Measurements from ENCODE around the gene GDI1.
"Not testable (repeated sequence)": the region's sequence is repeated elsewhere in the genome, so short reads cannot be mapped to it uniquely, and the experiment has no call there.

GDI1 gene

DNA sequence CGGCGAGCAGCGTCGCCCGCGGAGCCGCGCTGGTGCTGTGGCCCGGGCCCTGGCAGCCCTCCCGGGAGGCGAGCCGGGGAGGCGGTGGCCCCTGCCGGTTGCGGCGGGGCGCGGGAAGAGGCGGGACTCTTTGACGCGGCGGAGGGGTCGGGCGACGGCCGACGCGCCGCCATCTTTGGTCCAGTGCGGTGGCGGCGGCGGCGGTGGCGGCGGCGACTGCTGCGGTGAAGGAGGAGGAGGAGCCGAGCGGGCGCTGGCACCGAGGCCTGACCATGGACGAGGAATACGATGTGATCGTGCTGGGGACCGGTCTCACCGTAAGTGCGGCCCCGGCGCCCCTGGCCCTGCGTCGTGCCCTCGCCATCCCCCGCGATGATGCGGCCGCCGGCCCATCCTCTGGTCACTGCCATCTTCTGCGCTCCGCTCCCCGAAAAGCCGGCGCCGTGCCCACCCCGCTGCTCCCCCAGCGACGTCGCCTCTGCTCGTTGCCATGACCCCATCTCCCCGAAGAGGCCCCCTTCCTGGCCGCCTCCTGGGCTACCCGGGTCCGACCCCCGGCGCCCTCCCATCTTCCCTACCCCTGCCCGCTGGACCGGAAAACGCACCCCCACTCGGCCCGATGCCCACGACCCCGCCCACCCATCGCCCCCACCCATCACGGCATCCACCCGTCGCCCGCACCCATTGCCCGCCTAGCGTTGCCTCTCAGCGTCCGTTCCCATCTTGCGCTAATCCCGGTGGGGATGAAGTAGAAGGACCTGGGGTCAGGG, at the start of gene GDI1:
Gene GDI1, plus strand, starts transcription at position 172 of the 770 bp plus-strand sequence. Its CDS starts 101 bp downstream, at position 273.
- in situ Hi-C loops (cut with MboI; ENCODE audit: low pct_unique_long_range_greater_than_20kb, low sequenced_read_pairs): no loop called here
- no peak for DNase-seq

DNA sequence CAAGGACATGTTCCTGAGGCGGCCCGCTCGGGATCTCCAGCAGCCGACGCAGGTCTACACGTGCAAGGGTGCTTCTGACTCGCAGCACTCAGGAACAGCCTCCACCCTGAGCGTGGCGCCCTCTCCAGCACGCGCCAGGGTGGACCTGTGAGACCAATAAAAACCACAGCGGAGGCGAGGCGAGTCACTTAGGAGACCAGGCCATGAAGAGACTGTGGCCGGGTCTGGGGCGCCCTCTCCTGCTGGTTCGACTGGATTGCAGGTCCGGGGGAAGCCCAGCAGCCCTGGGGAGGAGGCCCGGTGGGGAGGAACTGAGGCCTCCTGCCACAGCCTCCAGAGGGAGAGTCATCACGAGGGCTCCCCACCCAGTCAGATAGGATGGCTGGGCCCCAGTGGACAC, 48.9 kb upstream of the GDI1 start:
- in situ Hi-C loops (cut with MboI; ENCODE audit: low pct_unique_long_range_greater_than_20kb, low sequenced_read_pairs): not testable (repeated sequence)

DNA sequence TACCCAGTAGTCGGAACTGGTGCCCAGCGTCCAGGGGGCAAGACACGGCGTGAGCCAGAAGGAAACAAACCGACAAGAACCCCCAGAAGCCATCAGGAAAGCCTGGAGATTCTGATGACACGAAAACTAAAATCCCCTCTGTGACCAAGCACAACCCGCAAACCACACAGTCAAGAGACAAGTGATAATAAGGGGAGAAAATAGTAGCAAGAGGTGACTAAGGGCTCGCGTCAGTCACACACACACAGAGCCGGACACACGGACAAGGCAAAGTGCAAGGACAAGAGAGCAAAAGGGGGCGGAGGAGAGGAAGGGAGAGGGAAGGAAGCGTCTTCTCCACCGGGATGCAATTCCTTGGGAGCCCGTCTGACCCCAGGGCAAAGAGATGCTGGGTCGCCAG, 48.3 kb upstream of the GDI1 start:
- DNase-seq; in situ Hi-C loops (cut with MboI; ENCODE audit: low pct_unique_long_range_greater_than_20kb, low sequenced_read_pairs): not testable (repeated sequence)

More for the DNA sequence above, 48.9 kb upstream of the GDI1 start:
- DNase-seq: not testable (repeated sequence)

DNA sequence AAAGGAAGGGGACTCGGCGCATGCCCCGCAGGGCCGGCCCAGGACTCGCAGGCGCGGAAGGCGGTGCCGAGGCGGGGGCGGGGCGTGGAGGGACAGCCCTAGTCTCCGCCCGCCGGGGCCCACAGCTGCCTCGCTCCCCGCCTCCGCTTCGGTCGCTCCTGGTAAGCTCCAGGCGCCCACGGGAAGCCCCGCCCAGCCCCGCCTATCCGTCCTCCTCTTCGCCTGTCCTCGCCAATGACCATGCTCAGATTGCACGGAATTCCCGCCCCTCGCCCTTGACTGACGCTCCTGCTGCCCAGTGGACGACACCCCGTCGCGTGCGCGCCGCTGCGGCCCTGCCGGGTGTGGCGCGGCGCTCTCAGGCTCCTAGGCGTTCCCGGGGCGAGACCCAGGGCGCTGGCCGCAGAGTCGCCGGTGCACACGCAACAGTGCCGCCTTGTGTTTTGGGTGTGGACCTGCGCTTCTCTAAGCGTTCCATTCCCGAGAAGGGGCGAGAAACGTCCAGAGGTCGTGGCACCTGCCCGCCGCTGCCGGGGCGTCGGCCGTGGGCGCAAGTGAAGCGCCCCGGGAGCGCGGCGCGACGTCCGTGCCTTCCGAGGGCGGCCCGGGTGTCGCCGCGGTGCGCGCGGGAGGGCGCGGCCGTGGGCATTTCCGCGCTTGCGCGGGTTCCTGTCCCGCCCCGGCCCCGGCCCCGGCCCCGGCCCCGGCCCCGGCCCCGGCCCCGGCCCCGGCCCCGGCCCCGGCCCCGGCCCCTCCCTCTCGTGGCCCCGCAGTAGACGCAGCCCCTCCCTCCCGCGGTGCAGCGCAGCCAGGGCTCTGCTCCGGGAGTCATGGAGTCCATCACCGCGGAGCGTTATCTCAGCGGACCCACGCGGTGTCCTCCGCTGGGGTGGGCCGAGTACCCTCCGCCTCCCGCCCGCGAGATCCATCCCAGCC, 46.9 kb upstream of the GDI1 start:
- in situ Hi-C loops (cut with MboI; ENCODE audit: low pct_unique_long_range_greater_than_20kb, low sequenced_read_pairs); DNase-seq: not testable (repeated sequence)

DNA sequence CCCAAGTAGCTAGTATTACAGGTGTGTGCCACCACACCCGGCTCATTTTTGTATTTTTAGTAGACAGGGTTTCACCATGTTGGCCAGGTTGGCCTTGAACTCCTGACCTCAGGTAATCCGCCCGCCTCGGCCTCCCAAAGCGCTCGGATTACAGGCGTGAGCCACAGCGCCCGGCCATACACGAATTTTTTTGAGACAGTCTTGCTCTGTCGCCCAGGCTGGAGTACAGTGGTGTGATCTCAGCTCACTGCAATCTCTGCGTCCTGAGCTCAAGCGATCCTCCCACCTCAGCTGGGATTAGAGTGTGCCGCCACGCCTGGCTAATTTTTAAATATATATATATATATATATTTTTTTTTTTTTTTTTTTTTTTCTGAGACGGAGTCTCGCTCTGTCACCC, 40.6 kb upstream of the GDI1 start:
- DNase-seq; in situ Hi-C loops (cut with MboI; ENCODE audit: low pct_unique_long_range_greater_than_20kb, low sequenced_read_pairs): not testable (repeated sequence)

DNA sequence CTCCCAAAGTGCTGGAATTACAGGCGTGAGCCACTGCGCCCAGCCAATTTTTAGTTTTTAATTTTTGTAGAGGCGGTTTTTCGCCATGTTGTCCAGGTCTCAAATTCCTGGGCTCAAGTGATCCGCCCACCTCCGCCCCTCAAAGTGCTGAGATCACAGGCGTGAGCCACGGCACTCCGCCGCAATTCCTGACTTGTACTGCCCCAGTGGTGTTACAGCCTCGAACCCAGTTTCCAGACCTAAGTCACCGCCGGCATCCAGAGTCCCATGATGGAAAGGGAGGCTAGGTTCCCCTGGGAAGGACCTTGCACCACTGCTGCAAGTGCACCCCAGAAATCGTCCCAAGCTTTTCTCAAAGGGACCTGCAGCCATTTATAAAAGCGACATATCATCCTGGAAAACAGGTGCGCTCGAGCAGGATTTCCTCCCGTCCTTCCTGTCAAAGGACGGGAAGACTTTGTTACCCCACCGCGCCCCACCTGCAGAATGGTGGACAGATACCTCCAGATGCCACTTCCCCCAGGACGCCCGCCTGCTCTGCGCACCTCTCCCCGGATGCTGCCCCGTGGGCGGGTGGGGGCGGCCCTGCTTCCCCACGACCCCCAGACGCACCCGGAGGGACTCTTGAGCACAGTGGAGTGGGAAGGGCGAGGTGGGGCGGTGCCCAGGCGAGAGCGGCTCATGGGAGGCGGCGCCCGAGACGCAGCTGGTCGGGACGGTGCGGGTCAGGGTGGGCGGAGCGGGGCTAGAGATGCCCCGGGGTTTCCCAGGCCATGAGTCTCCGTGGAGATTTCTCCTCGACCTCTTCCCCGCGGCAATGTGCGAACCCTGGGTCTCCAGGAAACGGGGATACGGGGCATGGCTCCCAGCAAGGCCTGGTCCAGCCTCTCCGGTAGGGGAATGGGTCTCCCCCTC, 39.7 kb upstream of the GDI1 start:
- in situ Hi-C loops (cut with MboI; ENCODE audit: low pct_unique_long_range_greater_than_20kb, low sequenced_read_pairs): no loop called here
- DNase-seq: peak; percentile 81

DNA sequence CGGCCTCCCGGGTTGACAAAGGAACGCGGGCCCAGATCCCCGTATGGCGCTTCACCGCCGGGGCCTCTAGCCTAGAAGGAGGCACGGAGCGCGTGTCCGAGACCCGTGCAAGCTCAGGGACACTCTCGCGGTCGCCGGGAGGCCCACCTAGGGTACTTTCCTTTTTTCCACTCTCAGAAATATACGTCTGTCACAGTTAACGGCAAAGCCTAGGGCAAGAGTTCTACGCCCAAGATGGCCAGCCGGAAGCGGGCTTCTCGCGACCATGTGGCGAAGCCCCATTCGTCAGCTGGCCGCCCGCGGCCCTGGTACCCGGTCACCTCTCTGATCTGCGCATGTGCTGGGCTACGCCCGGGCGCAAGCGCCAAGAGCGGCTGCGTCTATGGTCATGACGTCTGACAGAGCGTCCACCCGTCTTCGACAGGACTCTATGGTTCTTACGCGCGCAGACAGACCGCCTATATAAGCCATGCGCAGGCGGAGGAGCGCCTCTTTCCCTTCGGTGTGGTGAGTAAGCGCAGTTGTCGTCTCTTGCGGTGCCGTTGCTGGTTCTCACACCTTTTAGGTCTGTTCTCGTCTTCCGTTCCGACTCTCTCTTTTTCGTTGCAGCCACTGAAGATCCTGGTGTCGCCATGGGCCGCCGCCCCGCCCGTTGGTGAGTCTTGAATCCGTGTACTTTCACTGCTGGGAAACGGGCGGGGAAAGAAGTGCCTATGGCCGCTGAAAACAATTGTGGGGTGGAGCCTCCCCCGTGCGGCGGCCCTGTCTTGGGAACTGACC, 38.9 kb upstream of the GDI1 start, which contains the start of gene RPL10:
Gene RPL10, plus strand, starts transcription at position 490 of the 780 bp plus-strand sequence. Its CDS starts 143 bp downstream, at position 633.
- DNase-seq: peak; percentile 97
- in situ Hi-C loops (cut with MboI; ENCODE audit: low pct_unique_long_range_greater_than_20kb, low sequenced_read_pairs): no loop called here

DNA sequence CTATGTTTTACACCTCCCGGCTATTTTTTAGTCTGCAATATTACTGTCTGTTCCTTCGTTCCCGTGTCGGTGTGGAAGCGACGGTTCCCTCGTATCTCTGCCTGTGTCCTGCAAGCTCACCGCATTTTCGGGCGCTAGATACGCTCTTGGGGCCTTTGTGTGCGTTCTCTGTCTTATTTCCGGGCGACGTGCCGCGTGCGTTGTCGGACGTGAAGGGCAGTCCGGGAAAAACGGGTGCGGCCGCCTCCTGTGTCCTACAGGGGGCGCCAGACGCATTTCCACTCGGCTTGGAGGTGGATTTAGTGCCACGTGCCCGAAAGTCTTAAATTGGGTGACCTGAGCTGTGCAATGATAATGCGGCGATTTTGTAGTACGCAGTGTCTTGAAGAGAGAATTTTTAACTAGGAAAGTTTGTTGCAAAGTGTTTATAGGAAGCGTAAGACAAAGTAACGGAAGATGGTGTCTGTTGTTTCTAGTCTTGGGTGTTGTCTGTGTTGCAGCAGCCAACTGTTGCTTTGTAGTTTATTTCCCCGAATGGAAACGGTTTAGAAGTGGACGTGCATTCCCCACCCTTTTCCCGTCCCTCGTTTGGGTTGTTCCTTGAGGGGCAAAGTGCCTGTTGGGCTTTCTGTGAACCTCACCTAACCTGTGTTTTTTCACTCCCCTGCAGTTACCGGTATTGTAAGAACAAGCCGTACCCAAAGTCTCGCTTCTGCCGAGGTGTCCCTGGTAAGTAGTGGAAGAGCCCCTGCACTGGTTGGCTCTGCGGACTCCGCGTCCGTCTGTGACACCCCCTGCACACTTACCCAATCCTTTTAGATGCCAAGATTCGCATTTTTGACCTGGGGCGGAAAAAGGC, 38.1 kb upstream of the GDI1 start:
- in situ Hi-C loops (cut with MboI; ENCODE audit: low pct_unique_long_range_greater_than_20kb, low sequenced_read_pairs): no loop called here
- DNase-seq: peak; percentile 95

DNA sequence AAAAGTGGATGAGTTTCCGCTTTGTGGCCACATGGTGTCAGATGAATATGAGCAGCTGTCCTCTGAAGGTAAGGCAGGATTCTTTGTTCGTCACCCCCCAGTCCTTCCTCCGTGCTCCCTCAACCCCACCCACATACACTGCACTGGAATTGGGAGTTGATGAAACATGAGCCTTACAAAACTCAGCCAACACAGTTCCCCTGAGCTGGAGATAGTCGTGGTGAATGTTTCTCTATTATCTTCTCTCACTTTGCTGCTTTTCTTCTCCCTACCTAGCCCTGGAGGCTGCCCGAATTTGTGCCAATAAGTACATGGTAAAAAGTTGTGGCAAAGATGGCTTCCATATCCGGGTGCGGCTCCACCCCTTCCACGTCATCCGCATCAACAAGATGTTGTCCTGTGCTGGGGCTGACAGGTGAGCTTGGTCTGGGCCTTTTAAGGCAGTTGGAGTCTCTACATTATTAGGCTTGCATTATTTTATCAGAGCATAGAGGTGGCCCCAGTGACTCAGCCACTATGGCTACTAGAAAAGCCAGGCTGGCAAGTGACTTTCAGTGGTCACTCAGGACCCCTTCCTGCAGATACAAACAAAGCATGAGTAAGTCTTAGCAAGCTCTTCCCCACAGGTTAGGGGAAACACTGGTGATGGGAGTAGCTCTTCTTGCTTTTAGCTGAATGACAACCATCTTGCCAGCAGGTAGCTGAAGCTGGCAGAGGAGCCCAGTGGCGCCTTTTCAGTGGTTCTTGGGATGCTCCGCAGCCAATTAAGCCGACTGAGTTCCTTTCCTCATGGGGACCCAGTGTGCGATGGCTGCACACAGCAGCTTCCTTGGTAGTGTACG, 37.2 kb upstream of the GDI1 start:
- in situ Hi-C loops (cut with MboI; ENCODE audit: low pct_unique_long_range_greater_than_20kb, low sequenced_read_pairs): no loop called here

DNA sequence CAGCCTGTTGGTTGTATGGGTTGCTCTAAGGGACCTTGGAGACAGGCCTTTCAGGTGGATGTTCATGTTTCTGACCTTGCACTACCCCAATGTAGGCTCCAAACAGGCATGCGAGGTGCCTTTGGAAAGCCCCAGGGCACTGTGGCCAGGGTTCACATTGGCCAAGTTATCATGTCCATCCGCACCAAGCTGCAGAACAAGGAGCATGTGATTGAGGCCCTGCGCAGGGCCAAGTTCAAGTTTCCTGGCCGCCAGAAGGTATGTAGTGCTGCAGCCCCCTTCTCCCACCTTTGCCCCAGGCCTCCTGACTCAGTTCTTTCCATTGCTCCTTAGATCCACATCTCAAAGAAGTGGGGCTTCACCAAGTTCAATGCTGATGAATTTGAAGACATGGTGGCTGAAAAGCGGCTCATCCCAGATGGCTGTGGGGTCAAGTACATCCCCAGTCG, 36.6 kb upstream of the GDI1 start:
- in situ Hi-C loops (cut with MboI; ENCODE audit: low pct_unique_long_range_greater_than_20kb, low sequenced_read_pairs); DNase-seq: not testable (repeated sequence)

More for the DNA sequence above, 37.2 kb upstream of the GDI1 start:
- no peak for DNase-seq

DNA sequence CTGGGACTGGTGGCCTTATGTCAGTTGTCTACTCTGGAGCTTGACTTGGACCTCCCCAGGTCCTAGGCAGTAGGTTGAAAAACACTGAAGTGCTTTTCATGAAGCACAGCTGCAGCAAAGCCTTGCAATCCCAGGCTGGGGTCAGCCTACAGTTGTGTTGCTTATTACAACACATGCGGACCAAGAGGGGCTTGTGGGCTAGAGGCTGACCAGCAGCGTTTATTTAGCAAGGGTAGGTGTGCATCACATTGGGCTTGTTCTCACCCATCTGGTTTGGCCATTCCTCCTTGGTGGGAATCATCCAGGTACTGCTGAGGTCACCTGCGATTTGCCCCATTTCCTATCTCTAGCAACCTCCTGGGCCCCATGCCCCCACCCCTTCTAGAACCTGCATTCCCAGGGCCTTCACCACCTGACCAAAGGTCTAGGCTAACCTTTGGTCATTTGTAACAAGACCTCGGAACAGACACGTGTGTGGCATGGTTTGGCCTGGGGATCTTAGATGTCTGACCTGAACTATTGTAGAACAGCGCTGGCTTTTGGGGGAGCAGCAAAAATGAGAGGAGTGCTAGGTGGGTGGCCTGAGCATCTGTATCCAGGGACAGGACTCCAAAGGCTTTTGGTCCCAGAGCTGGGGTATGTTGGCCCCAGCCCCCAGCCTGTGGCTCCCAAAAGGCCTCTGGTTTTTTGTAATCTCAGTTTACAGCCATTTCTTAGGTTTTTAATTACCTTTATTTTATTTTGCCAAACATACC, 35.7 kb upstream of the GDI1 start:
- peak; percentile 66 for DNase-seq
- in situ Hi-C loops (cut with MboI; ENCODE audit: low pct_unique_long_range_greater_than_20kb, low sequenced_read_pairs): no loop called here

DNA sequence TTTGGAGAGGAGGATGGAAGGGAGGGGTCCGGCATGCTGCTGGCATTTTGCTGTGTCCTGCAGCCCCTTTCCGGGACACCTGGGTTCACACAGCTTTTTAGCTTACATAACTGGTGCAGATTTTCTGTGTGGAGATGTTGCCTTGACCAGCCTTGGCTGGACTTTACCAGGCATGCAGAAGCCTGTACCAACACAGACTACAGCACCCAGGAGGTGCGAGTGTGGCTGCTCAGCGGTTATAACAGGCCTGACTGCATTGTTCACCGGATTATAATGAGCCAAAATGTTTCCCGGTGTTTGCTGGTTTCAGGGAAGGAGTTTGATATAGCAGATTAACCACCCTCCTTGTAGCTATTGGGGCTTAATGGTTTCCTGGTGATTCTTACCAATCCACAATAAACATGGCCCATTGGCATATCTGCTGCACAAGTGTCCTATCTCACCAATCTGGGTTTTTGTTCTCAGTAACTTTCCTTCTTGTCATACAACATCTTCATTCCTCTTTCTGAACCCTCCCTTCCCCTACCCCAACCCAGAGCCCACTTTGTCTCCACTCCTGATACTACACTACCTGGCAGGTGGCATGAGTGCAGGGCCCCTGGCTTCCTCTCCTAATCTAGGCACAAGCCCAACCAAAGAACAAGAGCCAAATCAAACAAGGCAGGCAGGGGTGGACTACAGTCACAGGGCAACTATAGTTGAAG, 34.9 kb upstream of the GDI1 start:
- in situ Hi-C loops (cut with MboI; ENCODE audit: low pct_unique_long_range_greater_than_20kb, low sequenced_read_pairs): no loop called here
- peak; percentile 67 for DNase-seq

DNA sequence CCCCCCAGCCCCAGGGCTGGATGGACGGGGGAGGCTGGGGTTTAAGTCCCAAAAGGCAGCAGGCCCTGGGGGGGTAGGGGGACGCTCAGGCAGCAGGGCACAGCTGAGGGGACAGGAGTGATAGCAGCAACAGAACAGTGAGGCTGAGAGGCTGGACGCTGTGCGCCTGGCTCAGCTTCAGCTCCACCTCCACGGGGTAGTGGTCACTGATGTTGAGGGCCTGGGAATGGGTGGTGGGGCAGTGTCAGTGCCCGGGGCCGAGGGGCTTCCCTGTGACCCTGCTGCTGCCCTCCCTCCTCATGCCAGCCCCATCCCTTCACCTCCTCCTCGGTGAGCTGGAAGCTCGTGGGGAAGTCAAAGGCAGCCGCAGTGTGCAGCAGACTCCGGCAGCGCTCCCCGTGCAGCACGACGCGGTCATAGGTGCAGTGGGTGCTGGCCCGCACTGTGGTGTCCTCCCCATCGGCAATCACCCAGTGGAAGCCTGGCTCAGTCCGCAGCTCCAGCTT, 34.3 kb upstream of the GDI1 start:
- in situ Hi-C loops (cut with MboI; ENCODE audit: low pct_unique_long_range_greater_than_20kb, low sequenced_read_pairs): no loop called here
- DNase-seq: no peak

DNA sequence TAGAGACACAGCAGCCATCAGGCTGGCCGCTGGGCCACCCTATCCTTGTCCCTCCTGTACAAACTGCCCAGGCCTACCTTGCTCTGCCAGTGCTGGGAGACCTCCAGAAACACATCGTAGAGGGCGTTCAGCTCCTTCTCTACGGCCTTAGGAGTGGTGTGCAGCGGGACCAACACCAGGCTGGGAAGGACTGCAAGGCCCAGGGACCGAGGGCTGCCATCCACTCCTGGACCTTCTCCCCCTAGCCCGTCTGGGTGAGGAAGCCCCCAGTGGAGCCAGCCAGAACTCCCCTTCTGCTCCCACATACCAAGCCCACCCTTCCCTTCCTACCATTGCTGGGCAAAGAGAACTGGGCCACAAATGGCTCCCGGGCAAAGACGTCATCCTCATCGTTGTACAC, 33.8 kb upstream of the GDI1 start:
- in situ Hi-C loops (cut with MboI; ENCODE audit: low pct_unique_long_range_greater_than_20kb, low sequenced_read_pairs): no loop called here

DNA sequence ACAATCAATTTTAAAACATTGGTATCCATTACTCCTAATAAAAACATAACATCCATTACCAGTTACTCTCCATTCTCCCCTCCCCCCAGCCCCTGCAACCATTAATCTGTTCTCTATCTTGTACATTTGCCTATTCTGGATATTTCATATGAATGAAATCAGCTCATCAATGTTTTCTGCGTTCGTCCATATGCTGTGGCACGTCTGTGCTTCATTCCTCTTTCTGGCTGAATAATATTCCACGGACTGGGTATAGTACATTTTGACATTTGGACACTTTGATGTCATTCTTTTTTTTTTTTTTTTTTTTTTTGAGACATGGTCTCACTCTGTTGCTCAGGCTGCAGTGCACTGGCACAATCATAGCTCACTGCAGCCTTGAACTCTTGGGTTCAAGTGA, 33.1 kb upstream of the GDI1 start:
- in situ Hi-C loops (cut with MboI; ENCODE audit: low pct_unique_long_range_greater_than_20kb, low sequenced_read_pairs): no loop called here

More for the DNA sequence above, 33.8 kb upstream of the GDI1 start:
- DNase-seq: no peak

More for the DNA sequence above, 33.1 kb upstream of the GDI1 start:
- DNase-seq: no peak
